K562 (cell line): ENCODE measurements around the gene SLC13A4. TPM values are rescaled to one million over a fixed set of nuclear protein-coding genes. Genes with fewer than 3 reads are reported as not detected.
"Not testable (repeated sequence)": the region's sequence is repeated elsewhere in the genome, so short reads cannot be mapped to it uniquely, and the experiment has no call there.

Source experiments
- ATAC-seq: fragments of 200-7000 bp; cut with Tn5 transposase; 3 replicates; pipeline ENCODE4 v1.9.1; 2020; ENCODE audit warnings: moderate library complexity
- BruUV-seq: library from RNA; stranded (reverse); fragments of 400-500 nt; replicated peaks from 2 replicates; lab custom pipeline; 2021; lab: Mats Ljungman, UMichigan
- CTCF ChIA-PET: fragments of 300-600 bp; formaldehyde crosslinking; extraction: SDS; loops from one replicate; lab custom pipeline; 2021; ENCODE audit warnings: low intra/inter-chr PET ratio; lab: Yijun Ruan, JAX
- POLR2A ChIA-PET: fragments of 300-600, 350-650 bp; sonication (Branson Sonifier 250); formaldehyde crosslinking; extraction: SDS; loops from one replicate; lab custom pipeline; 2021; ENCODE audit warnings: antibody characterized with exemption, inconsistent platforms; lab: Yijun Ruan, JAX
- DNase-seq, 4 experiments: peaks; one replicate each; pipeline versions ENCODE4 v3.0.0 to v3.0.0-alpha.2; 2011 to 2018; ENCODE audit warnings: low spot score in 3 of 4, mixed read lengths in 3 of 4; ENCODE audit errors: extremely low read depth in 1 of 4
- FAIRE-seq: peaks from 2 replicates; lab custom pipeline; 2011; peaks lifted over from hg19 to GRCh38; lab: Jason Lieb, UNC
- H2AFZ ChIP-seq: 2 replicates; pipeline ENCODE4 v1.6.0; 2011; ENCODE audit warnings: low read depth, low read length, control low read depth, inconsistent platforms
- H3K27ac ChIP-seq: fragments of 200-600 bp; 3 replicates; pipeline ENCODE4 v1.8.0; 2011; ENCODE audit warnings: low read depth, mild to moderate bottlenecking, control low read depth, inconsistent platforms, low read length, moderate library complexity, mixed read lengths; ENCODE audit errors: extremely low read depth
- H3K27me3 ChIP-seq, 2 experiments: fragments of 300-600 bp in 1 of 2; 2 replicates in 1 of 2; 3 replicates in 1 of 2; pipeline versions ENCODE4 v1.6.0 to v1.8.0; 2011; ENCODE audit warnings: inconsistent platforms in 2 of 2, low read length in 2 of 2, mild to moderate bottlenecking in 1 of 2, mixed read lengths in 1 of 2, moderate library complexity in 1 of 2; ENCODE audit not compliant: control insufficient read depth in 2 of 2, insufficient read depth in 2 of 2
- H3K36me3 ChIP-seq: fragments of 300-600 bp; 3 replicates; pipeline ENCODE4 v1.8.0; 2011; ENCODE audit warnings: mild to moderate bottlenecking, low read length, inconsistent platforms; ENCODE audit not compliant: control insufficient read depth, insufficient read depth
- H3K4me1 ChIP-seq, 2 experiments: fragments of 200-600 bp in 1 of 2; replicated peaks in 1 of 2; 2 replicates in 1 of 2; 3 replicates in 1 of 2; pipeline versions ENCODE4 v1.5.1 to v1.8.0; 2011; ENCODE audit warnings: inconsistent platforms in 2 of 2, low read length in 2 of 2, mild to moderate bottlenecking in 1 of 2, mixed read lengths in 1 of 2, moderate library complexity in 1 of 2; ENCODE audit not compliant: control insufficient read depth in 2 of 2, insufficient read depth in 2 of 2
- H3K4me2 ChIP-seq: 2 replicates; pipeline ENCODE4 v1.6.1; 2011; ENCODE audit warnings: low read length, control low read depth, inconsistent platforms, mixed read lengths; ENCODE audit not compliant: insufficient read depth
- H3K4me3 ChIP-seq: fragments of 200-600 bp; sonication (generic), shearing (Covaris generic); 2 replicates; pipeline ENCODE4 v1.5.1; 2016; ENCODE audit warnings: control low read depth, inconsistent platforms
- H3K79me2 ChIP-seq: fragments of 200-600 bp; 3 replicates; pipeline ENCODE4 v1.8.0; 2011; ENCODE audit warnings: low read length, inconsistent platforms; ENCODE audit not compliant: control insufficient read depth, insufficient read depth
- H3K9ac ChIP-seq, 2 experiments: 2 replicates each; pipeline versions ENCODE4 v1.6.0 to v1.6.1; 2011; ENCODE audit warnings: low read depth in 2 of 2, low read length in 2 of 2, control low read depth in 1 of 2, inconsistent platforms in 1 of 2, mild to moderate bottlenecking in 1 of 2, mixed read lengths in 1 of 2; ENCODE audit not compliant: insufficient read depth in 1 of 2
- H3K9me1 ChIP-seq: one replicate; pipeline ENCODE4 v1.6.0; 2011; ENCODE audit warnings: inconsistent platforms, mild to moderate bottlenecking, low read length, moderate library complexity; ENCODE audit not compliant: control insufficient read depth, insufficient read depth
- H3K9me3 ChIP-seq: replicated peaks from 2 replicates; pipeline ENCODE4 v1.5.1; 2011; ENCODE audit warnings: low read depth, low read length, inconsistent platforms; ENCODE audit not compliant: control insufficient read depth, insufficient read depth
- H4K20me1 ChIP-seq: replicated peaks from 2 replicates; pipeline ENCODE4 v1.6.1; 2011; ENCODE audit warnings: low read length, inconsistent platforms, mixed read lengths; ENCODE audit not compliant: control insufficient read depth, insufficient read depth
- CEBPB ChIP-seq: fragments of 450-650 bp; IDR thresholded peaks from 2 replicates; pipeline ENCODE4 v1.6.1; 2016; ENCODE audit warnings: missing genetic modification characterization, missing compliant biosample characterization
- YBX1 ChIP-seq: fragments of 450-650 bp; IDR thresholded peaks from 2 replicates; pipeline ENCODE4 v1.7.1; 2016; ENCODE audit warnings: mild to moderate bottlenecking
- ZNF121 ChIP-seq: sonication (generic); formaldehyde crosslinking; conservative IDR thresholded peaks from 2 replicates; pipeline ENCODE4 v1.8.0; 2022; ENCODE audit warnings: missing genetic modification reagents
- ZNF354B ChIP-seq: fragments of 250-450 bp; sonication (Bioruptor Pico); IDR thresholded peaks from 2 replicates; pipeline ENCODE4 v1.4.0; 2020
- ZNF384 ChIP-seq: IDR thresholded peaks from 2 replicates; pipeline ENCODE4 v1.6.1; 2012; ENCODE audit warnings: low read depth, low read length, improper control_type of control experiment
- WGBS: fragments of 100-300 bp; shearing (Covaris generic); methylation state at CpG from one replicate; pipeline ENCODE4 v1.1.6; 2016; ENCODE audit warnings: low coverage, mixed read lengths; ENCODE audit not compliant: insufficient coverage; ENCODE audit errors: missing lambda C conversion rate; 5-methylcytosine and 5-hydroxymethylcytosine counted together
- in situ Hi-C: fragments of 300-500 bp; cut with MboI; formaldehyde crosslinking; loops from 4 replicates; pipeline ENCODE4 v1.15.0; 2018; ENCODE audit warnings: inconsistent platforms, mixed read lengths
- intact Hi-C: fragments of 100-400 bp; cut with micrococcal nuclease; formaldehyde crosslinking; loops from 2 replicates; pipeline ENCODE4 v1.14.2; 2022
- polyA plus RNA-seq, 8 experiments: library from polyadenylated mRNA; depleted of rRNA in 4 of 8; stranded (reverse) in 5 of 8; unstranded in 3 of 8; fragments of >200 nt; fragmentation: Nextera tagmentation in 2 of 8; fragmentation: Illumina TruSeq in 1 of 8; extraction: Ambion mirVana in 2 of 8; extraction: Trizol in 1 of 8; gene quantifications; 2 replicates each; pipeline versions ENCODE4 v1.2.1 to v1.2.3, GENCODE V29; 2011 to 2014; ENCODE audit warnings: inconsistent platforms in 1 of 8, missing spikeins in 1 of 8
- total RNA-seq, 7 experiments: library from RNA; depleted of rRNA in 6 of 7; stranded (reverse); fragments of >200 nt in 6 of 7; fragmentation: Illumina TruSeq in 2 of 7; extraction: Trizol in 2 of 7; gene quantifications; 2 replicates each; pipeline versions ENCODE4 v1.2.1 to v1.2.3, GENCODE V29; 2011 to 2021; ENCODE audit warnings: low replicate concordance in 1 of 7
- TF ChIP-seq, protein P1 (sequence below): IDR thresholded peaks from 2 replicates; pipeline ENCODE4 v1.6.1; 2016; ENCODE audit warnings: missing genetic modification characterization, missing compliant biosample characterization

Gene SLC13A4
- total and polyA plus RNA-seq, 9 of the 15 experiments (the other 6 are each of a cell fraction or from before 2014, with no cell fraction given) = 0.11 to 1.0 (median 0.36) TPM

GRCh38 chr7:135740889-135741288 lies 12.9 kb upstream of the SLC13A4 start:
- CTCF ChIA-PET = no interaction called here
- BruUV-seq = no TSS peak
- no peaks in the 10 kb centered on the region for H3K9me1 ChIP-seq
- DNase-seq (no peak), ATAC-seq (no peak), FAIRE-seq (no peak)
- H4K20me1 ChIP-seq = no peaks in the 10 kb centered on the region; the same call in 1 of the 2 replicates
- no peaks in the 10 kb centered on the region for H3K9me3 ChIP-seq
- 6% methylated on average over 3 of the region's 3 CpGs for WGBS
- POLR2A ChIA-PET = interaction anchor here (0.8 to 1.2 kb wide), 2 partner anchors 12 to 19 kb away, joined by 3 to 7 read pairs; no protein-coding TSS in a partner anchor
- no peak overlapping the region for H3K4me3 ChIP-seq
- no peaks in the 10 kb centered on the region for H3K79me2 ChIP-seq
- H2AFZ ChIP-seq = no peak overlapping the region
- intact Hi-C loops (no loop called here), in situ Hi-C loops (no loop called here)
- no peak overlapping the region for H3K9ac ChIP-seq
- peaks cover 41 to 64% of the 10 kb centered on the region in 2 experiments for H3K27me3 ChIP-seq
- no peak overlapping the region for H3K27ac ChIP-seq
- H3K36me3 ChIP-seq = no peaks in the 10 kb centered on the region
- H3K4me2 ChIP-seq = no peak overlapping the region
- TF ChIP-seq ZNF354B (no peak), YBX1 (no peak)
- H3K4me1 ChIP-seq = no peaks in the 10 kb centered on the region

DNA sequence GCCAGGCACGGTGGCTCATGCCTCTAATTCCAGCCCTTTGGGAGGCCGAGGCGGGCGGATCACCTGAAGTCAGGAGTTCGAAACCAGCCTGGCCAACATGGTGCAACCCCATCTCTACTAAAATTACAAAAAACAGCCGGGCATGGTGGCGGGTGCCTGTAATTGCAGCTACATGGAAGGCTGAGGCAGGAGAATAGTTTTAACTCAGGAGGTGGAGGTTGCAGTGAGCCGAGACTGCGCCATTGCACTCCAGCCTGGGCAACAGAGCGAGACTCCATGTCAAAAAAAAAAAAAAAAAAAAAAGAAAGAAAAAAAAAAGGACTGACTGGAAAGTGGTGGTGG lies 9.3 kb upstream of the SLC13A4 start:
- H3K4me3 ChIP-seq, FAIRE-seq, DNase-seq, H4K20me1 ChIP-seq, BruUV-seq, H3K9ac ChIP-seq, H2AFZ ChIP-seq, H3K79me2 ChIP-seq, H3K27ac ChIP-seq, intact Hi-C loops, H3K9me3 ChIP-seq, H3K9me1 ChIP-seq, H3K4me1 ChIP-seq, in situ Hi-C loops, CTCF ChIA-PET, H3K36me3 ChIP-seq: not testable (repeated sequence)
- H3K27me3 ChIP-seq = peaks cover 51 to 66% of the 10 kb centered on the region in 2 experiments
- TF ChIP-seq ZNF121 (CRISPR knock-in tag) (peak; percentile 75), ZNF384 (0 out of 2 replicates have a peak, but pooled peaks have one; percentile 5), CEBPB (tag) (peak; percentile 58)
- TF ChIP-seq, protein P1, sequence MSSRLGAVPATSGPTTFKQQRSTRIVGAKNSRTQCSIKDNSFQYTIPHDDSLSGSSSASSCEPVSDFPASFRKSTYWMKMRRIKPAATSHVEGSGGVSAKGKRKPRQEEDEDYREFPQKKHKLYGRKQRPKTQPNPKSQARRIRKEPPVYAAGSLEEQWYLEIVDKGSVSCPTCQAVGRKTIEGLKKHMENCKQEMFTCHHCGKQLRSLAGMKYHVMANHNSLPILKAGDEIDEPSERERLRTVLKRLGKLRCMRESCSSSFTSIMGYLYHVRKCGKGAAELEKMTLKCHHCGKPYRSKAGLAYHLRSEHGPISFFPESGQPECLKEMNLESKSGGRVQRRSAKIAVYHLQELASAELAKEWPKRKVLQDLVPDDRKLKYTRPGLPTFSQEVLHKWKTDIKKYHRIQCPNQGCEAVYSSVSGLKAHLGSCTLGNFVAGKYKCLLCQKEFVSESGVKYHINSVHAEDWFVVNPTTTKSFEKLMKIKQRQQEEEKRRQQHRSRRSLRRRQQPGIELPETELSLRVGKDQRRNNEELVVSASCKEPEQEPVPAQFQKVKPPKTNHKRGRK (tag) = 0 out of 2 replicates have a peak, but pooled peaks have one; percentile 28
- WGBS = under 1% methylated on average over 10 of the region's 10 CpGs
- H3K4me2 ChIP-seq = peak overlapping the region; percentile 32; the same call in 1 of the 2 replicates
- peak; percentile 47 for ATAC-seq
- POLR2A ChIA-PET = interaction anchor here (1.4 kb wide), 1 partner anchor 20 kb away, joined by 4 read pairs; no protein-coding TSS in a partner anchor
